KOPT-K1 (cell line): ENCODE measurements around the gene OR6N2.

Source experiments
- H3K27ac ChIP-seq: fragments of 200-600 bp; sonication (generic); 2 replicates; pipeline ENCODE4 v1.5.1; 2016; ENCODE audit warnings: antibody characterized with exemption, mild to moderate bottlenecking, low read depth, low read length; ENCODE audit not compliant: poor library complexity, severe bottlenecking
- H3K36me3 ChIP-seq: fragments of 200-600 bp; sonication (generic); 2 replicates; pipeline ENCODE4 v1.5.1; 2017; ENCODE audit warnings: antibody characterized with exemption, mild to moderate bottlenecking, low read length, moderate library complexity; ENCODE audit not compliant: insufficient read depth
- H3K9me3 ChIP-seq: fragments of 200-600 bp; sonication (generic); 2 replicates; pipeline ENCODE4 v1.5.1; 2017; ENCODE audit warnings: antibody characterized with exemption, low read length, mild to moderate bottlenecking; ENCODE audit not compliant: insufficient read depth, poor library complexity, severe bottlenecking

The OR6N2 gene, protein sequence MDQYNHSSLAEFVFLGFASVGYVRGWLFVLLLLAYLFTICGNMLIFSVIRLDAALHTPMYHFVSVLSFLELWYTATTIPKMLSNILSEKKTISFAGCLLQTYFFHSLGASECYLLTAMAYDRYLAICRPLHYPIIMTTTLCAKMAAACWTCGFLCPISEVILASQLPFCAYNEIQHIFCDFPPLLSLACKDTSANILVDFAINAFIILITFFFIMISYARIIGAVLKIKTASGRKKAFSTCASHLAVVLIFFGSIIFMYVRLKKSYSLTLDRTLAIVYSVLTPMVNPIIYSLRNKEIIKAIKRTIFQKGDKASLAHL

DNA sequence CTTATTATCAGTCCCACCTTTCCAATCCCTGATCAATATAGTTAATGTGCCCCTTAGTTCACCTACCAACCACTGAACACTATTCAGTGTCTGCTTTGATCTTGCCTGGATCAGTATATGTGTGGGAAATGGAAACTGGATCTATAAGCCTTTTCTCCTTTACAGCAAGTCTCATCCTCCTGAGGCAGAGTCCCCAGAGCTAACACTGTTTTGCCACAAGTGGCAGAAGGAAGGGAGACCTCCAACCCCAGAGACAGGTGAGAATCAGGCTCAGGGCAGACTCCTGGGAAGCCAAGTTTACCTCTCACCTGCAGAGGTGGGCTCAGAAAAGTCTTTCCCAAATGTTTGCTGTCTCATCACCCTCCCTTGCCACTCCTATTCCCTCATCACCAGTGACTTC is at the start of gene OR6N2:
OR6N2 (minus strand) TSS at position 101 of the 400 bp plus-strand sequence. CDS start 3,569 bp downstream, outside the sequence.
- Histone ChIP-seq H3K36me3 (no peaks in the 10 kb centered on the region), H3K27ac (no peak within 1 kb of the TSS), H3K9me3 (no peaks in the 10 kb centered on the region)

DNA sequence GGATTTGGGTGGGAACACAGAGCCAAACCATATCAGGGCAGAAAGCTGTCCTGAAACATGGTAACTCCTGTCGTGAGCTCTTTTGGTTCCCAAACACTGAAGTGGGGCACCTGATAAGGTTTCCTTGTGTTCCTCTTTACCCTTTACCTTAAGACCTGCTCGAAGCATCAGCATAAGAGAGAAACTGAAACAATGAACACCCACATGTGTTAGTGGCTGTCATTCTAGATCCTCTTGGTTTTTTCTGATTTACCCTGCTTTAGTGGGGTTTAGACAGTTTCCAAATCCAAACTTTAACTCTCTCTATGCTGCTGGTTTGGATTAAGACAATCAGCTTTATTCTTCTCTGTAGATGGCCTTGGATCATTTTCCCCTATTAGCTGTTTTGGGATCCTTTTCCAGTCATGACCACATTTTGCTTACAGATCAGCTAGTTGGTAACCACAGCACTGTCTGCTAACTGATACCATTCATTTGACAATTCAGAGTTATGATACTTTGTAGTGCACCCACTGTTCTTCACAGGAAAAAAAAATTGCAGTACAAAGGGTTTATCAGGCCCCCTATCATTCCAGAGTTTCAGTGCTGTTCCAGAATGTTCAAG is 49.2 kb upstream of the OR6N2 start:
- Histone ChIP-seq H3K27ac (no peak overlapping the region), H3K36me3 (no peaks in the 10 kb centered on the region), H3K9me3 (peaks cover 30% of the 10 kb centered on the region)

DNA sequence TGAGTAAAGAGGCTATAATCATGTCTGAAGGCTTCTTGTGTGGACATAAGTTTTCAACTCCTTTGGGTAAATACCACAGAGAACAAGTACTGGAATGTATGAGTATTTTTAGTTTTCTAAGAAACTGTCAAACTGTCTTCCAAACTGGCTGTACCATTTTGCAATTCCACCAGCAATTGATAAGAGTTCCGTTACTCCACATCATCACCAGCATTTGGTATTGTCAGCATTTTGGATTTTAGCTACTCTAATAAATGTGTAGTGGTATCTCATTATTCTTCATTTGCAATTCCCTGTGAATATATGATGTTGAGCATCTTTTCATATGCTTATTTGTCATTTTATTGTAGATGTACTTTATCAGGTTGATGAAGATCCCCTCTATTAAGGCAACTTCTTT is 40.7 kb upstream of the OR6N2 start:
- Histone ChIP-seq H3K27ac (no peak overlapping the region), H3K9me3 (peaks cover 10% of the 10 kb centered on the region), H3K36me3 (no peaks in the 10 kb centered on the region)

DNA sequence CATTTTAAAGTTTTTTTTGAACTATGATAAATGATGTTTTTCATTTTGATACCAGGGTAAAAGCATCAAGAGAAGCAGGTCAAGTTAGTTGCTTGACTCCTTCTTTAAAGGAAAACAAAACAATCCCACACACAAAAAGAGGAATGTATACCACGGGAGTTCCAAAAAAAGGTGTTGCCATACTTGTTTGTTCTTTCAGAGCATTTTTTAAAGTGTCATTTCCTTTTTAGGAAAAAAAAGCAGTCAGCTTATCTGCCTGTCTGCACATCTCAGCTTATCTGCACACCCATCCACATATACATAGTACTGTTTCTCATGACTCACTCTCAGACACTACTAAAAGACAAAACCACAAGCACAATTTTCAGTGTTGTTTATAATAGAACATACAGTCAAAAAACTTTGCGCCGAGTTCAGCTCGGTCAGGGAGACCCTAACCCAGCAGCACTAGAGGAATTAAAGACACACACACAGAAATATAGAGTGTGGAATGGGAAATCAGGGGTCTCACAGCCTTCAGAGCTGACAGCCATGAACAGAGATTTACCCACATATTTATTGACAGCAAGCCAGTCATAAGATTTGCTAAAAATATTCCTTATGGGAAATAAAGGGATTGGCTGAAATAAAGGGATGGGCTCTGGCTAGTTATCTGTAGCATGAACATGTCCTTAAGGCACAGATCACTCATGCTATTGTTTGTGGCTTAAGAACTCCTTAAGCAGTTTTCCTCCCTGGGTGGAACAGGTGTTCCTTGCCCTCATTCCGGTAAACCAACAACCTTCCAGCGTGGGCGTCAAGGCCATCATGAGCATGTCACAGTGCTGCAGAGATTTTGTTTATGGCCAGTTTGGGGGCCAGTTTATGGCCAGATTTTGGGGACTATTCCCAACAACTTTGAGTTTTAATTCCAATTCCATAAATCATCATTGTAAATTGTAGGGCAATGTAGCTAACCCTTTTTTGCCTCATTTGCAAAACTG is 38.7 kb upstream of the OR6N2 start:
- Histone ChIP-seq H3K36me3 (no peaks in the 10 kb centered on the region), H3K27ac (peak overlapping the region; percentile 41), H3K9me3 (peaks cover 10% of the 10 kb centered on the region)

DNA sequence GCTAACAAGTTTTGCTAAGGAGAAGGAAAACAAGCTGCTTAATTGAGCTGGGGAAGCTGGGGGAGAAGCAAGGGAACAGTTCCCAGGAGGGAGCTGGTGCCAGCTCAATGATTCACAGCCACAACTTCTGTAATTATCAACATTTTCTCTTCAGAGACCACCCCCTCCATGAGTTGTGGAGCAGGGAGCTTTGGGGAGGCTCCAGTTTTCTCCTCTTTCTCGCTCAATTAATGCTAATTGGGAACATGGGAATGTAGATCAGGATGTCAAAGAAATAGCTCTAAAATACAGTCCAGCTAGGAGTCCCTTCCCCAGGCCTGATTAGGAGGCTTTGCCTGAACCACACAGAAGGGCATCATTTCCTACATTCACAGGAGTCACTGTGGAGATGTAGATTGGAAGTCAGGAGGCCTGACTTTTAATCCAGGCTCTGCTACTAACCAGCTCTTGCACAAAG is 38.0 kb upstream of the OR6N2 start:
- Histone ChIP-seq H3K36me3 (no peaks in the 10 kb centered on the region), H3K9me3 (peaks cover 5% of the 10 kb centered on the region), H3K27ac (peak overlapping the region; percentile 41)

DNA sequence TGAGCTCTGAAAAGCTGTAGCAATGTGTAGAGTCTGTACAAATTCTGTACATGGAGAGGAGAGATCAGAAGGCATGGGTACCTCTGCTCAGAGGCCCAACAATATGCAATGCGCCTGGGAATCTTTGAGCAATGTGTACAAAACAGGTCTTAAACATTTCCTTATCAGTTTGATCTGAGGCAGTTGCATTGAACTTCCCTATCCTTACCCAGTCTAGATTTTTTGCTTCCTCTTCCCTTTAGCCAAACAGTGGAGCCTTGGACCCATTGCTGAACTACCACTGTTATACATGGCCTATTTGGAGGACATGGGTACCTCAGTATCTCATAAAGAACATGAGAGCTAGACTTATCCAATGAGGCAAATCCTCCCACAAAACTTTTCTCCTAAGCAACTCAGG is 37.6 kb upstream of the OR6N2 start:
- H3K27ac ChIP-seq, result peak overlapping the region; percentile 41
- no peaks in the 10 kb centered on the region for H3K36me3 ChIP-seq
- peaks cover under 1% of the 10 kb centered on the region for H3K9me3 ChIP-seq

DNA sequence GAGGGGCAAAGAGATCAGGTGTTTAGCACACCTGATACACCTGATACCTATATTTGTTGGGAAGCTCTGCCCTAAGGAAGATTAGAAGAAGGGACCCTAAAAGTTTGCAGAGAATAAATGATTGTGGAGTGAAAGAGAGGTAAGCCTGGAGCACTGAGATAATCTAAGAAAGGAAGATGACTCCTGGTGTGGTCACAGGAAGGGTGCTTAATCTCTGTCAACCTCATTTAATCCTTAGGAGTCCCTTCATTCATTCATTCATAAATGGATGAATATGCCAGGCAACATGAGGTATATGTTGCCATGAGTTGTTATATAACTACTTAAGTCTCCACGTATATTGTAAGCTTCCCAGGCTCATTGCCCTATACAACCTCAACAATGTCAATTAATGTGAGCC is 34.0 kb upstream of the OR6N2 start:
- Histone ChIP-seq H3K27ac (no peak overlapping the region), H3K36me3 (no peaks in the 10 kb centered on the region), H3K9me3 (no peaks in the 10 kb centered on the region)

DNA sequence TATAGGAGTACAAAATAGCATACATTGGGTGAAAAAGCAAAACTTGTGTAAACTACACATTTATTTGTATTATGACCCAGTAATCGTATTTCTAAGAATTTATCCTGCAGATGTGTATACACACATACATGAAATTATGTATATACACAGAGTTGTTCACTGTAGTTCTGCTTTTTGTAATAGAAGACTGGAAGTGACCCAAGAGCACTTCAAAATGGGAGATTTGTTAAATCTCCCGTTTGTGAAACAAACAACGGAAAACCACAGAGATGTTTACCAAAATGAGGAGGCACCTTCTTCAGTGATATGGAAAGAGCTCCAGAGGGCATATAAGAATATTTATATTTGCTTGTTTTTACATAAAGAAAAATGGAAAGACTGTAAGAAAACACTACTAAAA is 32.2 kb upstream of the OR6N2 start:
- Histone ChIP-seq H3K9me3 (no peaks in the 10 kb centered on the region), H3K27ac (no peak overlapping the region), H3K36me3 (no peaks in the 10 kb centered on the region)

DNA sequence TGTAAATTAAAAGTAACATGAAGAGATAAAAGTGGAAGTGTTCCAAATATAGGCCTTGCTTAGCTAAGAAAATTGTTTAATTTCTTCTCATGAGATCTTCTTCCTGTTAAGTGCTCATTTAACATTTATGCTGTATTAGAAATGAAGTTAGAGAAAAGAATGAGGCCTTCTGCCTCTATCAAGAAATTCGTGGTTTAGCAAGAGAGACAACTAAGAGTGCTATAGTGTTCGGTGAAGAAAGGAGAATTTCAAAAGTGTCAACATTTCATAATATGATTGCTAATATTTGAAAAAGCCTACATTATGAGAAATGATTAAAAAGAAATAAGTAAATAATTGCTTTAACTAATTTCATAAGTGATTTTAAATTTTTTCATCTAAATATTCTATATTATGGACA is 31.3 kb upstream of the OR6N2 start:
- Histone ChIP-seq H3K36me3 (no peaks in the 10 kb centered on the region), H3K27ac (no peak overlapping the region), H3K9me3 (no peaks in the 10 kb centered on the region)

DNA sequence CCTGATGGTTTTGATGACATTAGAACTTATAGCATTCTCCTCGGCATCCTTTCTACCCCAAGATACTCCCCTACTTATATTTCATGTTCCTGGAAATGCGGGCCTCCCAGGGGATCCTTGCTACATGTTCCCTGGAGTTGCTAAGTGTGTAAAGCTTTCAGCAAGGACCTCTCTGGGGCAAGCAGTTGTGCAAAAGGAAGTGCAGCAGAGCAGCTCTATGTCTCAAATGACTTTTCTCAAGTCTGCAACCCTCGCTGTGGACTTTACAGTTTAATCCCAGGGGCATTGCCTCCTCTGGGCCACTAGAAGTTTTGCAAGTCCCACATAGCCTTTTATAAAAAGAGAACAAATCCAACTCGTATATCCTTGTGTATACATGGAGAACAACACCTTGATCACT is 29.3 kb upstream of the OR6N2 start:
- no peaks in the 10 kb centered on the region for H3K9me3 ChIP-seq
- no peak overlapping the region for H3K27ac ChIP-seq
- H3K36me3 ChIP-seq, result no peaks in the 10 kb centered on the region

DNA sequence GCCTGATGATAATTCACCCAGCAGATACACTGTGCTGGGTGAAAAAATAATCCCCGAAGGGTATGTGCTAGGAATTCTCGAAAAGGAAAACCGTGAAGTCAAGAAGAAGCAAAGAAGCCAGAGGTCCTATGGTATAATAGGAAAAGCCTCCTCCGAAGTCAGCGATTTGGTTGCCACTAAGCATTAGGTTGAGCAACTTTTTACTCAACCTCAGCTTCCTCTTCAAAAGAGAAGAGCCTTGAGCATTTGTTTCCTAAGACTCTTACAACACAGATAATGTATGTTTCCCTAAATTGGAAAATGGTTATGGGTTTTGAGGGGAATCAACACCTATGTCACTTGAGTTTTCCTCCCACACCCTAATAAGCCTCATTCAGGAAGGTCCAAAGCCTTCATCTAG is 28.9 kb upstream of the OR6N2 start:
- Histone ChIP-seq H3K36me3 (no peaks in the 10 kb centered on the region), H3K9me3 (no peaks in the 10 kb centered on the region), H3K27ac (no peak overlapping the region)

DNA sequence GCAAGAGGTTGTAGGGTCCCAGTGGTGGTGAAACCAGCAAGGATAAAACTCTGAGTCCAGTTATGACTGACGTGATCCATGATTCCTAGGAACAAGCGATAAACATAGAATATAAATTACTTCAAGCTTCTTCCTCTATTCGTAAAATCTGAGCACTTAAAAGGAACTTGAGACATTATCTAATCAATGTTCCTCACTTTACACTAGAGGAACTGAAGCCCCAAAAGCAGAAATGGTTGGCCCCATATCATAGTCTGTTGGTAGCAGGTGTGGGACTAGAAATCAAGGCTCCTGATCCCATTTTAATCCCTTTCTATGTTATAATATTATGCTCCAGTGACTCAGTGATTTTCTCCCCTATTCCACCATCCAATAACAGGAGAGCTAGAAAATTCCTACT is 28.3 kb upstream of the OR6N2 start:
- H3K36me3 ChIP-seq, result no peaks in the 10 kb centered on the region
- H3K9me3 ChIP-seq, result no peaks in the 10 kb centered on the region
- no peak overlapping the region for H3K27ac ChIP-seq

DNA sequence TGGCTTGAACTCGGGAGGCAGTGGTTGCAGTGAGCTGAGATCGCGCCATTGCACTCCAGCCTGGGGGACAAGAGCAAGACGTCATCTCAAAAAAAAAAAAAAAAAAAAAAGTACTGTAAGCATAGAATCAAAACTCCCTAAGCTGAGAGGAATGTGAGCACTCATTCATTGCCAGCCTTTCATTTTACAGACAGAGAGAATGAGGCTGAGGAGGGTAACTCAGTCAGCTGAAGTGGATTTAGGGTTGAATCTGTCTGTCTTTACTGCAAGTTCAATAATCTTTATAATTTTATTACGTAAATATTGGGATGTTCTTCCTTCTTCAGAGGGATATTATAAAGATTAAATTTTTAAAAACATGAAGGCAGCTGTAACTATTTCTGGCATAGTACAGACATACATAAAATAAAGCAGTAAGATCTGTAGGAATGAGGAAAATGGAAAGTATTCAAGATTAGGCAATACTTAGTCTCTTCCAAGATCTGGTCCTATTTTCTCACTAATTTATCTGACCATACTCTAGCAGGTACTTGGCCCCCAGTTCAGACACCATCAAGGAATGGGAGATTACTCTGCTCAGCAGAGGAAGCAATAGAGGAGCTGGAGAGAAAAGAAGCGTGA is 26.0 kb upstream of the OR6N2 start:
- Histone ChIP-seq H3K9me3 (no peaks in the 10 kb centered on the region), H3K36me3 (no peaks in the 10 kb centered on the region)

DNA sequence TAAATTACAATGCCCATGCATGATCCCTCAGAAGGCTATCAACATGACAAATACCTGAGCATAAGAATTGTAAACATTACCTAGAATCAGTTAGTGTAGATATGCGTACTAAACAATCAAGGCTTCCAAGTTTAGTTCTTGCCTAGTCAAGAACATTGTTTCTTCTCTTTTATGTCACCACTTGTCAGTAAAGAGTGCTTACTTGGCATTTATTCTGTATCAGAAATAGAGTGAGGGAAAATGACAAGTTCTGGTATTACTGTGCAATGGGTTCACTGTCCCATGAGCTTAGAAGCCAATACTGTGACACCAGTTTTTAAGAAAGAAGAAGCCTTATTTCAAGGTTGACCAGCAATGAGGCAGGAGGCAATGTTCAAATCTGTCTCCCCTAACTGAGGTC is 22.7 kb upstream of the OR6N2 start:
- Histone ChIP-seq H3K9me3 (no peaks in the 10 kb centered on the region), H3K27ac (no peak overlapping the region), H3K36me3 (no peaks in the 10 kb centered on the region)

More for the DNA sequence above, 26.0 kb upstream of the OR6N2 start:
- no peak overlapping the region for H3K27ac ChIP-seq

DNA sequence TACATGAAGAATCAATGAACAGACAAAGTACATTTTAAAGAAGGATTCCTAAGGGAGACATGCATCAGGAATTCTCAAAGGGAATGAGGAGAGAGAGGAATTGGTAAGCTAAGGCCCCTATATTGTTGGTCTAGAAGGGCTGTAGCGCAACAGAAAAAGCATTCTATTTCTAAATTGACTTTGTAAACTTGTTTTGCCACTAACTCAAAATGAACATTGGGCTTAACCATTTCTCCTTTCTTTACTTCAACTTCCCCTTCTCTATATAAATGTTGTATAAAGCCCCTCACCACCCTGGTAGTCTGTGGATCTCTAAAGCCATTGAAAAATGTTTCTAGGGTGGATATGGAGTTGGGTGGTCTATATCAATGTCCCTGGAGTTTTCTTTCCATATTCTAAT is 20.4 kb upstream of the OR6N2 start:
- no peak overlapping the region for H3K27ac ChIP-seq
- no peaks in the 10 kb centered on the region for H3K36me3 ChIP-seq
- no peaks in the 10 kb centered on the region for H3K9me3 ChIP-seq
